Measurements from ENCODE around the gene OR5AU1. TPM values are rescaled to one million over a fixed set of nuclear protein-coding genes. Genes with fewer than 3 reads are reported as not detected.
A peak's percentile ranks its signal among the peaks of the same experiment; 100 is the strongest.

OR5AU1 gene
- total and polyA plus RNA-seq, 7 donors: 0.32 TPM; not detected in 6

DNA sequence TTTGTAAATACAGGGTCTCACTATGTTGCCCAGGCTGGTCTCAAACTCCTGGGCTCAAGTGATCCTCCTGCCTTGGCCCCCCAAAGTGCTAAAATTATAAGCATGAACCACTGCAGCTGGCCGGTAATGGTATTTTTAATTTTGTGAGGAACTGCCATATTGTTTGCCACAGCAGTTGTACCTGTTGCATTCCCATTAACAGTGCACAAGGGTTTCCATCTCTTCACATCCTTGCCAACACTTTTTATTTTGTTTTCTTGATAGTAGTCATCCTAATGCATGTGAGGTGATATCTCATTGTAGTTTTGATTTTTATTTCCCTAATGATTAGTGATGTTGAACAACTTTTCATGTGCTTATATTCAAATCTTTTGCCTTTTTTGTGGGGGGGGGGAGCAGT lies 13.5 kb downstream of the OR5AU1 start:
- Histone ChIP-seq H3K27me3 (ENCODE audit: insufficient read depth in 3 of 3, low read length in 2 of 3) (no peaks in the 10 kb centered on the region), H3K36me3 (ENCODE audit: insufficient read depth in 1 of 2, low read depth in 1 of 2) (no peaks in the 10 kb centered on the region), H3K4me1 (no peaks in the 10 kb centered on the region), H3K4me3 (no peak overlapping the region), H3K9me3 (peaks cover 6% of the 10 kb centered on the region), H3K27ac (no peak overlapping the region)
- intact Hi-C loops (cut with DNase I): no loop called here
- no peak for ATAC-seq
- WGBS, 3 donors: 74 to 83% (median 79%) methylated on average over 1 of the region's 1 CpG
- TF ChIP-seq, protein P1, sequence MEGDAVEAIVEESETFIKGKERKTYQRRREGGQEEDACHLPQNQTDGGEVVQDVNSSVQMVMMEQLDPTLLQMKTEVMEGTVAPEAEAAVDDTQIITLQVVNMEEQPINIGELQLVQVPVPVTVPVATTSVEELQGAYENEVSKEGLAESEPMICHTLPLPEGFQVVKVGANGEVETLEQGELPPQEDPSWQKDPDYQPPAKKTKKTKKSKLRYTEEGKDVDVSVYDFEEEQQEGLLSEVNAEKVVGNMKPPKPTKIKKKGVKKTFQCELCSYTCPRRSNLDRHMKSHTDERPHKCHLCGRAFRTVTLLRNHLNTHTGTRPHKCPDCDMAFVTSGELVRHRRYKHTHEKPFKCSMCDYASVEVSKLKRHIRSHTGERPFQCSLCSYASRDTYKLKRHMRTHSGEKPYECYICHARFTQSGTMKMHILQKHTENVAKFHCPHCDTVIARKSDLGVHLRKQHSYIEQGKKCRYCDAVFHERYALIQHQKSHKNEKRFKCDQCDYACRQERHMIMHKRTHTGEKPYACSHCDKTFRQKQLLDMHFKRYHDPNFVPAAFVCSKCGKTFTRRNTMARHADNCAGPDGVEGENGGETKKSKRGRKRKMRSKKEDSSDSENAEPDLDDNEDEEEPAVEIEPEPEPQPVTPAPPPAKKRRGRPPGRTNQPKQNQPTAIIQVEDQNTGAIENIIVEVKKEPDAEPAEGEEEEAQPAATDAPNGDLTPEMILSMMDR (IDR thresholded peaks at IDR 0.05): no peak
- no peak for DNase-seq

- DNase-seq: no peak
- TF ChIP-seq, protein P1 (IDR thresholded peaks at IDR 0.05): peak; percentile 50
- intact Hi-C loops (cut with DNase I): no loop called here
- no peak overlapping the region for H3K27ac ChIP-seq
- H3K9me3 ChIP-seq: no peaks in the 10 kb centered on the region
- no peaks in the 10 kb centered on the region for H3K4me1 ChIP-seq
- 15 to 16% (median 15%) methylated on average over 1 of the region's 1 CpG for WGBS, 3 donors
- no peak overlapping the region for H3K4me3 ChIP-seq
- no peak for ATAC-seq
- H3K27me3 ChIP-seq (ENCODE audit: insufficient read depth in 3 of 3, low read length in 2 of 3): no peaks in the 10 kb centered on the region
- H3K36me3 ChIP-seq (ENCODE audit: insufficient read depth in 1 of 2, low read depth in 1 of 2): no peaks in the 10 kb centered on the region
Observed at GRCh38 chr14:21136024-21136423, 19.8 kb downstream of the OR5AU1 start.

GRCh38 chr14:21133901-21134300 lies 22.0 kb downstream of the OR5AU1 start:
- intact Hi-C loops (cut with DNase I): no loop called here
- WGBS, 3 donors: 48 to 50% (median 50%) methylated on average over 1 of the region's 1 CpG
- DNase-seq (no peak), ATAC-seq (no peak)
- no peak overlapping the region for H3K27ac ChIP-seq
- TF ChIP-seq, protein P1 (IDR thresholded peaks at IDR 0.05): no peak
- no peaks in the 10 kb centered on the region for H3K4me1 ChIP-seq
- H3K36me3 ChIP-seq (ENCODE audit: insufficient read depth in 1 of 2, low read depth in 1 of 2): no peaks in the 10 kb centered on the region
- no peaks in the 10 kb centered on the region for H3K27me3 ChIP-seq (ENCODE audit: insufficient read depth in 3 of 3, low read length in 2 of 3)
- no peaks in the 10 kb centered on the region for H3K9me3 ChIP-seq
- H3K4me3 ChIP-seq: no peak overlapping the region

- no peak overlapping the region for H3K4me3 ChIP-seq
- DNase-seq: no peak
- H3K27ac ChIP-seq: no peak overlapping the region
- intact Hi-C loops (cut with DNase I): no loop called here
- TF ChIP-seq, protein P1 (IDR thresholded peaks at IDR 0.05): no peak
- H3K9me3 ChIP-seq: no peaks in the 10 kb centered on the region
- no peaks in the 10 kb centered on the region for H3K36me3 ChIP-seq (ENCODE audit: insufficient read depth in 1 of 2, low read depth in 1 of 2)
- no peak for ATAC-seq
- 83 to 87% (median 86%) methylated on average over 1 of the region's 1 CpG for WGBS, 3 donors
- no peaks in the 10 kb centered on the region for H3K4me1 ChIP-seq
- no peaks in the 10 kb centered on the region for H3K27me3 ChIP-seq (ENCODE audit: insufficient read depth in 3 of 3, low read length in 2 of 3)
Observed at GRCh38 chr14:21123429-21123828, 32.4 kb downstream of the OR5AU1 start.

- H3K4me1 ChIP-seq: no peaks in the 10 kb centered on the region
- DNase-seq: no peak
- no peak overlapping the region for H3K27ac ChIP-seq
- 35 to 49% (median 37%) methylated on average over 1 of the region's 1 CpG for WGBS, 3 donors
- H3K27me3 ChIP-seq (ENCODE audit: insufficient read depth in 3 of 3, low read length in 2 of 3): no peaks in the 10 kb centered on the region
- intact Hi-C loops (cut with DNase I): no loop called here
- no peaks in the 10 kb centered on the region for H3K9me3 ChIP-seq
- no peaks in the 10 kb centered on the region for H3K36me3 ChIP-seq (ENCODE audit: insufficient read depth in 1 of 2, low read depth in 1 of 2)
- TF ChIP-seq, protein P1 (IDR thresholded peaks at IDR 0.05): no peak
- no peak overlapping the region for H3K4me3 ChIP-seq
- ATAC-seq: no peak
Observed at GRCh38 chr14:21121122-21121521, 34.7 kb downstream of the OR5AU1 start.

Measured in psoas muscle (tissue), 8 donors.